Karpas-422 (cell line): Measurements from ENCODE around the gene RIMBP2. TPM values are rescaled to one million over a fixed set of nuclear protein-coding genes. Genes with fewer than 3 reads are reported as not detected.

Experiments
- DNase-seq: peaks from one replicate; pipeline ENCODE4 v3.0.0-alpha.2; 2015
- H2AFZ ChIP-seq: fragments of 200-600 bp; sonication (generic); 2 replicates; pipeline ENCODE4 v1.6.1; 2014; ENCODE audit warnings: antibody characterized with exemption, low read length, mixed read lengths
- H3K27ac ChIP-seq: fragments of 200-600 bp; sonication (generic); 2 replicates; pipeline ENCODE4 v1.5.1; 2014; ENCODE audit warnings: mild to moderate bottlenecking, low read length, moderate library complexity
- H3K27me3 ChIP-seq: fragments of 200-600 bp; sonication (generic); 2 replicates; pipeline ENCODE4 v1.6.1; 2014; ENCODE audit warnings: low read length, mixed read lengths
- H3K36me3 ChIP-seq: fragments of 200-600 bp; sonication (generic); 2 replicates; pipeline ENCODE4 v1.6.1; 2014; ENCODE audit warnings: low read length, mixed read lengths; ENCODE audit not compliant: insufficient read depth
- H3K4me1 ChIP-seq: fragments of 200-600 bp; sonication (generic); 2 replicates; pipeline ENCODE4 v1.6.1; 2014; ENCODE audit warnings: mild to moderate bottlenecking, low read length, mixed read lengths
- H3K4me2 ChIP-seq: fragments of 200-600 bp; sonication (generic); 2 replicates; pipeline ENCODE4 v1.6.1; 2014; ENCODE audit warnings: low read length, low read depth, mild to moderate bottlenecking; ENCODE audit not compliant: poor library complexity, severe bottlenecking
- H3K4me3 ChIP-seq: fragments of 200-600 bp; sonication (generic); 2 replicates; pipeline ENCODE4 v1.5.1; 2014; ENCODE audit warnings: mild to moderate bottlenecking, antibody characterized with exemption, low read length, mixed read lengths
- H3K79me2 ChIP-seq: fragments of 200-600 bp; sonication (generic); 2 replicates; pipeline ENCODE4 v1.6.1; 2014; ENCODE audit warnings: mild to moderate bottlenecking, low read length, mixed read lengths
- H3K9ac ChIP-seq: fragments of 200-600 bp; sonication (generic); 2 replicates; pipeline ENCODE4 v1.6.0; 2014; ENCODE audit warnings: low read length
- H3K9me2 ChIP-seq: fragments of 200-600 bp; sonication (generic), shearing (Covaris generic); replicated peaks from 2 replicates; pipeline ENCODE4 v1.6.0; 2014; ENCODE audit warnings: mild to moderate bottlenecking, low read length, moderate library complexity; ENCODE audit not compliant: insufficient read depth
- H3K9me3 ChIP-seq: fragments of 300-700, 200-600 bp; sonication (generic); 2 replicates; pipeline ENCODE4 v1.6.1; 2014; ENCODE audit warnings: low read length, mixed read lengths
- H4K20me1 ChIP-seq: fragments of 200-600 bp; sonication (generic); 2 replicates; pipeline ENCODE4 v1.6.1; 2014; ENCODE audit warnings: mild to moderate bottlenecking, antibody characterized with exemption, low read length, low read depth; ENCODE audit not compliant: insufficient read depth
- total RNA-seq: library from RNA; depleted of rRNA; stranded (reverse); fragments of >200 nt; shearing (Covaris generic); gene quantifications from 2 replicates; pipeline ENCODE4 v1.2.3, GENCODE V29; 2014; ENCODE audit warnings: low replicate concordance

Gene RIMBP2
- total RNA-seq, 1 experiment from 2014 or later: not detected

DNA sequence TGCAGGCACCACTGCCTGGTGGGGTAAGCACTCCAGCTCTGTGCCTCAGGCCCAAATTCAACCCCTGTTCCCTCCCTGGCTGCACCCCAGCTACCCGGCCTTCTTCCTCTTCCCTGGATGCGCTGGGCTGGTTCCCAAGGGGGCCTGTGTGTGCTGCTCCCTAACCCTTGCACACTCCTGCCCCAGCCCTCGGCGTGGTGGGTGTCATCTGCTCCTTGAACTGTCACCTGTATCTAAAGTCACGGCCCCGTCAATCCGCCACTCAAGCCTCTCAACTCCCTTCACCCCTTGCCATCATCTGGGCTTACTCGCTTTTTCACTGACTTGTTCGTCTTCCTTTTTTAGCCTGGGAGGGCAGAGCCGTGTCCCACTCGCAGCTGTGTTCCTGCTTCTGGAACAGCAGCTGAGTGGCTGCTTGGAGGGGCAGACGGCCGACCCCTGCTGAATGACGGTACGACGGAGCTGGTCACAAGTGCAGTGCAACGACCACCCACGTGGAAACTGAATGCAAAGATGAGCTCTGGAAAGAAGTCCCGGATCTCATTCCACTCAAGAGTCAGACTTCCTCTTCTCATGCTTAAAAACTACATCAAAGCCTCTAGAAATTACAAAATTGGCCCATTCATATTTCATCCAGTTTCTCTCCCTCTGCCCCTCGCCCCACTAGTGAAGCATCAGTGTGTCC lies 239.5 kb downstream of the RIMBP2 start:
- Histone ChIP-seq H4K20me1 (no peaks in the 10 kb centered on the region), H3K79me2 (no peaks in the 10 kb centered on the region), H3K9me3 (no peaks in the 10 kb centered on the region), H3K4me1 (no peaks in the 10 kb centered on the region), H3K9ac (no peak overlapping the region), H3K4me3 (no peak overlapping the region), H3K27me3 (no peaks in the 10 kb centered on the region), H3K27ac (no peak overlapping the region), H3K9me2 (no peaks in the 10 kb centered on the region), H2AFZ (no peak overlapping the region), H3K36me3 (no peaks in the 10 kb centered on the region), H3K4me2 (no peak overlapping the region)
- DNase-seq: no peak

DNA sequence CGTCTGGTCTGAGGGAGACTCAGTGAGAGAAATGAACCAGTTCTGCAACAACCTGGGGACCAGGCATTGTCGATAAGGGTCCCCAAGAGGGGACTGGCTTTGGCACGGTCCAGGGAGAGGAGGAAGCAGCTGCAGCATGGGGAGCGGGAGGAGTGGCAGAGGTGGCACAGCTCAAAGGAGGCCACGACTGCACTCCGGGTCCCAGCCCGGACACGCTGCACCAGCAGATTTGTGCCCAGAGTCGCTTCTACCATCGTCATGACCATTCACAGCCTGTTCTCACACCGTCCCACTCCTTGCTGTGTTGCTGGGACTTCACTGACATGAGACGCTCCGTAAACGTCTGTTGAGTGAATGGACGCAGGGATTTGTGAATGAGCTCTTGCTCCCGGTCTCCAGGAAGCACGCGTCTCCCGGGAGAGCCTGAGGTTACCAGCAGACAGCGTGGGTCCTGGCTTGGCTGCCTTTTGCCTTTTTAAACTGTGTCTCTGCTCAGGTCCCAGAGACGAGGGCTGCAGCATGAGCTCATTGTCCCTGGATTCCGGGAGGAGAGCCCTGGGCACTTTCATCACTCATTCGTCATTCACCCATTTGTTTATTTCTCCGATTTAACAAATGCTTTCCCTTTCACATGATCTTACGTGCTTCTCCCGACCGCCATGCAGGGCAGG lies 241.4 kb downstream of the RIMBP2 start:
- Histone ChIP-seq H3K9ac (no peak overlapping the region), H3K4me1 (no peaks in the 10 kb centered on the region), H3K27ac (no peak overlapping the region), H3K79me2 (no peaks in the 10 kb centered on the region), H3K9me3 (no peaks in the 10 kb centered on the region), H2AFZ (no peak overlapping the region), H3K36me3 (no peaks in the 10 kb centered on the region), H3K27me3 (no peaks in the 10 kb centered on the region), H4K20me1 (no peaks in the 10 kb centered on the region), H3K4me2 (no peak overlapping the region), H3K4me3 (no peak overlapping the region), H3K9me2 (no peaks in the 10 kb centered on the region)
- no peak for DNase-seq

DNA sequence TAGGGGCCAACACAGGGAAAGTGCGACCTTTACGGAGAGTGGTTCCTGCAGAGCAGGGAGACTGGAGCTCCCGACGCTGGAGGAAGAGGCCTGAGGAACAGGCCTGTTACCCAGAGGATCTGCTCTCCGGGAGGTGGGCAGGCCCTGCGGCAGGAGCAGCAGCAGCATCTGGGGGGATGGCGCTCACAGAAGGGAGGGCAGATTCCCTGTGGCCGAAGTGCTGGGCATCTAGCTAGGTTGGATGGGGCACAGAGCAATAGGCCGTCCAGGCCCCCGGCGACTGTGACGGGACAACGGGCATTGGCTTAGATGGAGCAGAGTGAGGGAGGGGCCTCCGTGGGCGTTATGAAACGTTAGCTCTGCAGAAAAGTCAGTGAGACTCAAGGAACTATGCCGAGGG lies 242.8 kb downstream of the RIMBP2 start:
- Histone ChIP-seq H3K36me3 (no peaks in the 10 kb centered on the region), H3K79me2 (no peaks in the 10 kb centered on the region), H3K9me3 (no peaks in the 10 kb centered on the region; the same call in 1 of the 2 replicates), H3K4me1 (no peaks in the 10 kb centered on the region), H3K9me2 (no peaks in the 10 kb centered on the region), H3K27me3 (no peaks in the 10 kb centered on the region), H3K4me2 (no peak overlapping the region), H3K9ac (no peak overlapping the region), H3K4me3 (no peak overlapping the region), H2AFZ (no peak overlapping the region), H4K20me1 (no peaks in the 10 kb centered on the region), H3K27ac (no peak overlapping the region)
- DNase-seq: no peak

DNA sequence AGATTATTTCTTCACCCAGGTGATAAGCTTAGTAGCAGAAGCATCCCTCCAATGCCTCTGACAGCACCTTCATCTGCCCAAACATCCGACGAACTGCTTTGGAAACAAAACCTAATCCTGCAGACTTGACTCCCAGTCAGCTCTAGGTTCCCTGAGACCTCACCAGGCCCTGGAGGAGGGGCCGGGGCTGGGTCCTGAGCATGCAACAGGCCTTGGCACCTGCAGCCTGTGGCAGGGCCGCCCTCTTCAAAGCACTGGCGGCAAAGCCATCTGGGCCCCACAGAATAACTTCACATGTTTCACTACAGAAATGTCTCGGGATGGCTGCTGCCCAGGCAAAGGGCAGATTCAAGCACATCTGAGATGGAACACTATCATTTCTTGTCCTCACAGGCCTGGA lies 245.1 kb downstream of the RIMBP2 start:
- no peak overlapping the region for H2AFZ ChIP-seq
- no peaks in the 10 kb centered on the region for H3K36me3 ChIP-seq
- H3K4me1 ChIP-seq: no peaks in the 10 kb centered on the region
- no peaks in the 10 kb centered on the region for H3K9me2 ChIP-seq
- no peak overlapping the region for H3K27ac ChIP-seq
- H3K9ac ChIP-seq: no peak overlapping the region
- no peaks in the 10 kb centered on the region for H3K27me3 ChIP-seq
- no peaks in the 10 kb centered on the region; the same call in 1 of the 2 replicates for H3K9me3 ChIP-seq
- no peak for DNase-seq
- no peaks in the 10 kb centered on the region for H4K20me1 ChIP-seq
- H3K4me2 ChIP-seq: no peak overlapping the region
- no peaks in the 10 kb centered on the region for H3K79me2 ChIP-seq
- H3K4me3 ChIP-seq: no peak overlapping the region

DNA sequence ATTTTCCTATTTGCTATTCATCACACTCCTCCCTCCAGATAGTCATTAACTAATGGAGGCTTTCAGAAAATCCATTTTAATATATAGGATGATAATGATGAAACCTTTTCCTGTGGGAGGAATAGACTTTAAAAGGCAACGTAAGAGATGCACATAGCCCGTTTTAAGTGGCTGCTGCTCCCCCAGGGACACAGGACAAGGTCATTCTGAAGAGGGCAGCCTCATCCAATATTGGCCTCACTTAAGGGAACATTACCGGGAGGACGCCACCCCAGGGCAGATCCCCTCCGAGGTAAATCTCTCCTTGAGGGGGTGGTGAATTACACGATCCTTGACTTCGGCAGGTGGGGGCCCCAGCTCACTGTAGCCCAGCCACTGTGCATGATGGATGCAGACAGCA lies 246.5 kb downstream of the RIMBP2 start:
- Histone ChIP-seq H3K4me3 (no peak overlapping the region), H3K4me1 (no peaks in the 10 kb centered on the region), H3K36me3 (no peaks in the 10 kb centered on the region), H3K4me2 (no peak overlapping the region), H2AFZ (no peak overlapping the region), H3K27ac (no peak overlapping the region), H4K20me1 (no peaks in the 10 kb centered on the region), H3K27me3 (no peaks in the 10 kb centered on the region), H3K9me3 (no peaks in the 10 kb centered on the region; the same call in 1 of the 2 replicates), H3K79me2 (no peaks in the 10 kb centered on the region), H3K9me2 (no peaks in the 10 kb centered on the region), H3K9ac (no peak overlapping the region)
- DNase-seq: no peak

DNA sequence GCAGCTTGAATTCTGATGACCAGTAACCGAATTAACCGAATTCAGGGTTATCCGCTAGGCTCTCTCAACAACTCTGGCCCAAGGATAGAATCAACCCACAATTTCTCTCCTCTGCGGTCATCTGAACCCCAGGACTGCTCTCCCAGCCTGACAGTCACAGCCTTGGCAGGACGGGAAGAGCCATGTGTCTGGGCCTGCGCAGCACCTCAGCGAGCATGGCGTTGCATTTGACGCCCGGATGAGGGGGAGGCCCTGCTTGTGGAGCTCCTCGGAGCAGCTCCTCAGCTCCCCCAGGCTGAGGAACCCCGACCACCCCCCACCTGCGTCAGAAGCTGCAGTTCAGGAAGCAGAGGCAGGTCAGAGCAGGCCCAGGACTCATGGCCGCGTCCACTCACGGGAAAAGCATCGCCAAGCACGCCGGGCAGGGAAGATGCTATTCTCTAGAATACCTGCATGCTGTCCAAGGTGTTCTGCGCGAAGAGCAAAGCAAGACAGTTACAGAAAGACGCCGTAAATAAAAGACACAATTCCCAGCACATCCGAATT lies 247.3 kb downstream of the RIMBP2 start:
- no peak overlapping the region for H3K4me3 ChIP-seq
- no peak overlapping the region for H3K9ac ChIP-seq
- no peaks in the 10 kb centered on the region for H3K79me2 ChIP-seq
- DNase-seq: no peak
- H3K4me1 ChIP-seq: no peaks in the 10 kb centered on the region
- no peaks in the 10 kb centered on the region; the same call in 1 of the 2 replicates for H3K9me3 ChIP-seq
- no peak overlapping the region for H3K27ac ChIP-seq
- no peak overlapping the region for H2AFZ ChIP-seq
- no peaks in the 10 kb centered on the region for H3K27me3 ChIP-seq
- no peaks in the 10 kb centered on the region for H3K9me2 ChIP-seq
- no peak overlapping the region for H3K4me2 ChIP-seq
- H3K36me3 ChIP-seq: no peaks in the 10 kb centered on the region
- no peaks in the 10 kb centered on the region for H4K20me1 ChIP-seq

DNA sequence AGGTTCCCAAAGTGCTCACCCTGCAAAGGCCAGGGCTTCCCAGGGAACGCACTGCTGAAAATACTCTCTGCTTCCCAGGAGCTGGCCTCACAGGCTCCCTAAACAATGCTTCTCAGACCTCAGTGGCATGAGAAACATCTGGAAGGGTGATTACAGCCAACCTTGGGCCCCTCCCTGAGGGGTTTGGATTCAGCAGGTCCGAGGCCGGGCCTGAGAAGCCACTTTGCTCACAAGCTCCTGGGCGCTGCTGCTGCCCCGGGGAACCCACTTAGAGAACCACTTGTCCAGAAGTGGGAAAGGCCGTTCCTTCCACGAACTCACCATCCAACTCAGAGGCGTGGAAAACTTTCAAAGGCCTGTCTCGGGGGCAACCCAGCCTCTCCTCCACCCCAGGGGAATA lies 247.9 kb downstream of the RIMBP2 start:
- H3K9me2 ChIP-seq: no peaks in the 10 kb centered on the region
- H3K27me3 ChIP-seq: no peaks in the 10 kb centered on the region
- no peak overlapping the region for H3K27ac ChIP-seq
- no peaks in the 10 kb centered on the region for H4K20me1 ChIP-seq
- no peaks in the 10 kb centered on the region for H3K4me1 ChIP-seq
- no peaks in the 10 kb centered on the region for H3K79me2 ChIP-seq
- H3K9me3 ChIP-seq: no peaks in the 10 kb centered on the region; the same call in 1 of the 2 replicates
- DNase-seq: no peak
- H3K4me3 ChIP-seq: no peak overlapping the region
- H2AFZ ChIP-seq: no peak overlapping the region
- H3K9ac ChIP-seq: no peak overlapping the region
- H3K4me2 ChIP-seq: no peak overlapping the region
- H3K36me3 ChIP-seq: no peaks in the 10 kb centered on the region

DNA sequence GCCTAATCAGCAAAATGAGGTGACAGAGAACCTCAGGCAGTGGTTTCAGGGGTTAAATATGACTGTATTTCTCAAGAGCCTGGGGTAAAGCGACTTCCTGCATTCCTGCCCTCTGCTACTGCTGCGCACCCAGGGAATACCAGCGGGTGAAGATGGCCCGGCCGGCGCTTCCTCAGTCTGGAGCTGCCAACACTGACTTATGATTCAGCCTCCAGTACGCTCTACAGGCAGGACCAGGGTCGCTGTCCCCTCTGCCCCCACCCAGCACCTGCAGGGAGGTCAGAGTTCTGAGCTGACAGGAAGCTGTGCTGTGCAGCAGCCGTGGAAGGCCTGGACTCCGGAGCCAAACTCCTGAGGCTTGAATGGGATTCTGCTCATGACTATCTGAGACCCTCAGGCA lies 250.5 kb downstream of the RIMBP2 start:
- Histone ChIP-seq H3K79me2 (no peaks in the 10 kb centered on the region), H3K27me3 (no peaks in the 10 kb centered on the region), H3K9me2 (no peaks in the 10 kb centered on the region), H3K4me1 (no peaks in the 10 kb centered on the region), H3K9ac (no peak overlapping the region), H4K20me1 (no peaks in the 10 kb centered on the region), H3K4me3 (no peak overlapping the region), H3K27ac (no peak overlapping the region), H2AFZ (no peak overlapping the region), H3K9me3 (no peaks in the 10 kb centered on the region; the same call in 1 of the 2 replicates), H3K36me3 (no peaks in the 10 kb centered on the region), H3K4me2 (no peak overlapping the region)
- no peak for DNase-seq
